Hepatocyte (in vitro differentiated cells): ENCODE measurements around the gene PRKD3. TPM values are rescaled to one million over a fixed set of nuclear protein-coding genes. Genes with fewer than 3 reads are reported as not detected.

Experiments used
- polyA plus RNA-seq: library from polyadenylated mRNA; unstranded; fragments of >200 nt; fragmentation: Nextera tagmentation; extraction: Ambion mirVana; gene quantifications from 2 replicates; pipeline ENCODE4 v1.2.1, GENCODE V29; 2016
- small RNA-seq: library from RNA; depleted of rRNA; stranded (forward); fragments of <200 nt; gene quantifications from one replicate; pipeline ENCODE3, GENCODE V24; 2014
- total RNA-seq: library from RNA; depleted of rRNA; stranded (reverse); fragments of >200 nt; gene quantifications from 2 replicates; pipeline ENCODE4 v1.2.3, GENCODE V29; 2014

Gene PRKD3
- total and polyA plus RNA-seq, 2 experiments from 2014 or later = 17.3 to 35.9 TPM

Small RNA genes lying within 50 kb of the gene (small RNA-seq; reads per million reads assigned to genes)
- gene RNU6-939P = not detected

Other genes starting within 250 kb of the PRKD3 start
- gene HEATR5B, start 240.5 kb downstream of the PRKD3 start, total RNA-seq = 24.1 and 25.1 TPM in 2 replicates
- gene HEATR5B, start 240.5 kb downstream of the PRKD3 start, polyA plus RNA-seq = 5.1 and 8.7 TPM in 2 replicates
- gene GPATCH11, start 240.3 kb downstream of the PRKD3 start, total RNA-seq = 4.3 and 7.0 TPM in 2 replicates
- gene GPATCH11, start 240.3 kb downstream of the PRKD3 start, polyA plus RNA-seq = 2.8 and 3.1 TPM in 2 replicates
- gene EIF2AK2, start 167.9 kb downstream of the PRKD3 start, total RNA-seq = 35.6 and 38.4 TPM in 2 replicates
- gene EIF2AK2, start 167.9 kb downstream of the PRKD3 start, polyA plus RNA-seq = 22.2 and 27.8 TPM in 2 replicates
- not detected in 2 replicates for gene SULT6B1, start 136.2 kb downstream of the PRKD3 start, total RNA-seq
- gene SULT6B1, start 136.2 kb downstream of the PRKD3 start, polyA plus RNA-seq = not detected in 2 replicates
- gene CEBPZOS, start 128.3 kb downstream of the PRKD3 start, total RNA-seq = 11.0 and 14.8 TPM in 2 replicates
- 13.7 and 17.1 TPM in 2 replicates for gene CEBPZOS, start 128.3 kb downstream of the PRKD3 start, polyA plus RNA-seq
- gene CEBPZ, start 93.2 kb downstream of the PRKD3 start, total RNA-seq = 40.3 and 49.7 TPM in 2 replicates
- gene CEBPZ, start 93.2 kb downstream of the PRKD3 start, polyA plus RNA-seq = 15.4 and 21.5 TPM in 2 replicates
- 14.7 and 17.7 TPM in 2 replicates for gene NDUFAF7, start 93.2 kb downstream of the PRKD3 start, total RNA-seq
- 11.8 and 17.1 TPM in 2 replicates for gene NDUFAF7, start 93.2 kb downstream of the PRKD3 start, polyA plus RNA-seq
- 2.0 TPM in 1 of 2 replicates, not detected in the other for gene QPCT, start 19.8 kb upstream of the PRKD3 start, total RNA-seq
- 0.36 and 0.81 TPM in 2 replicates for gene QPCT, start 19.8 kb upstream of the PRKD3 start, polyA plus RNA-seq